Activated naive CD4-positive, alpha-beta T cell treated with anti-CD3 and anti-CD28 coated beads for 36 hours (primary cell): ENCODE measurements around the gene DLX3. TPM values are rescaled to one million over a fixed set of nuclear protein-coding genes. Genes with fewer than 3 reads are reported as not detected.

ENCODE experiments used
- CTCF ChIA-PET: fragments of 350-600 bp; sonication (Branson Sonifier 250); formaldehyde crosslinking; loops from one replicate; lab custom pipeline; 2021; ENCODE audit warnings: antibody characterized with exemption; lab: Charles Lee
- DNase-seq: peaks from one replicate; pipeline ENCODE4 v3.0.0-alpha.2; 2020
- H3K27ac Mint-ChIP-seq: one replicate; pipeline ENCODE4 v1.8.0; 2021; ENCODE audit warnings: mild to moderate bottlenecking, mixed read lengths
- H3K27me3 Mint-ChIP-seq: one replicate; pipeline ENCODE4 v1.8.0; 2021; ENCODE audit warnings: low read depth, mixed read lengths
- H3K36me3 Mint-ChIP-seq: one replicate; pipeline ENCODE4 v1.8.0; 2021; ENCODE audit warnings: low read depth, mixed read lengths
- H3K4me1 Mint-ChIP-seq: one replicate; pipeline ENCODE4 v1.8.0; 2021; ENCODE audit warnings: low read depth, mixed read lengths
- H3K4me3 Mint-ChIP-seq: one replicate; pipeline ENCODE4 v1.8.0; 2021; ENCODE audit warnings: mild to moderate bottlenecking, moderate library complexity, mixed read lengths
- H3K9me3 Mint-ChIP-seq: one replicate; pipeline ENCODE4 v1.8.0; 2021; ENCODE audit warnings: mixed read lengths
- intact Hi-C: fragments of 100-400 bp; cut with micrococcal nuclease; formaldehyde crosslinking; loops from one replicate; pipeline ENCODE4 v1.15.1; 2023
- total RNA-seq, 2 experiments: library from RNA; stranded (reverse); gene quantifications; one replicate each; pipeline ENCODE4 v1.2.3, GENCODE V29; 2021

DLX3 gene
- total RNA-seq, 2 experiments from 2014 or later, result not detected

- intact Hi-C loops, result loop anchor here (5.0 kb wide), 1 partner anchor 472 kb away; the partner anchor contains the start of gene NGFR
- Mint-ChIP-seq H3K4me3 (peak within 1 kb of the TSS; percentile 90), H3K9me3 (no peaks in the 10 kb centered on the region), H3K4me1 (peaks cover 38% of the 10 kb centered on the region), H3K36me3 (no peaks in the 10 kb centered on the region), H3K27ac (peak within 1 kb of the TSS; percentile 50), H3K27me3 (peaks cover 77% of the 10 kb centered on the region)
- peak; percentile 18 for DNase-seq
- CTCF ChIA-PET, result interaction anchor here (1.4 to 1.5 kb wide), 2 partner anchors 17 to 118 kb away, joined by 3 to 4 read pairs; no protein-coding TSS in a partner anchor
These were observed 25.8 kb downstream of the DLX3 start, which contains the start of gene DLX4 for GRCh38 chr17:49969134-49969759. DLX4 (plus strand) TSS chr17:49969190; CDS start chr17:49969469, 279 bp downstream.

GRCh38 chr17:49968405-49969133 lies 26.5 kb downstream of the DLX3 start:
- peak overlapping the region; percentile 90 for H3K4me3 Mint-ChIP-seq
- H3K4me1 Mint-ChIP-seq, result peaks cover 45% of the 10 kb centered on the region
- peak overlapping the region; percentile 50 for H3K27ac Mint-ChIP-seq
- H3K27me3 Mint-ChIP-seq, result peaks cover 78% of the 10 kb centered on the region
- peak; percentile 82 for DNase-seq
- CTCF ChIA-PET, result interaction anchor here (0.6 to 1.4 kb wide), 2 partner anchors 16 to 35 kb away, joined by 3 to 4 read pairs; no protein-coding TSS in a partner anchor
- H3K9me3 Mint-ChIP-seq, result no peaks in the 10 kb centered on the region
- H3K36me3 Mint-ChIP-seq, result no peaks in the 10 kb centered on the region
- intact Hi-C loops, result loop anchor here (5.0 kb wide), 1 partner anchor 471 kb away; the partner anchor contains the start of gene NGFR

GRCh38 chr17:49967621-49968404 lies 27.2 kb downstream of the DLX3 start:
- Mint-ChIP-seq H3K27ac (no peak overlapping the region), H3K9me3 (no peaks in the 10 kb centered on the region), H3K4me1 (peaks cover 47% of the 10 kb centered on the region), H3K36me3 (no peaks in the 10 kb centered on the region), H3K4me3 (peak overlapping the region; percentile 90), H3K27me3 (peaks cover 78% of the 10 kb centered on the region)
- no peak for DNase-seq
- intact Hi-C loops, result loop anchor here (5.0 kb wide), 1 partner anchor 471 kb away; the partner anchor contains the start of gene NGFR
- CTCF ChIA-PET, result interaction anchor here (1.1 to 1.5 kb wide), 2 partner anchors 16 to 30 kb away, joined by 7 to 11 read pairs; no protein-coding TSS in a partner anchor

GRCh38 chr17:49967205-49967604 lies 27.8 kb downstream of the DLX3 start:
- intact Hi-C loops, result loop anchor here (5.0 kb wide), 1 partner anchor 470 kb away; the partner anchor contains the start of gene NGFR
- DNase-seq, result no peak
- Mint-ChIP-seq H3K27ac (no peak overlapping the region), H3K9me3 (no peaks in the 10 kb centered on the region), H3K27me3 (peaks cover 77% of the 10 kb centered on the region), H3K4me3 (no peak overlapping the region), H3K36me3 (no peaks in the 10 kb centered on the region), H3K4me1 (peaks cover 47% of the 10 kb centered on the region)
- CTCF ChIA-PET, result interaction anchor here (0.6 to 1.5 kb wide), 5 partner anchors 15 to 539 kb away, joined by 3 to 11 read pairs (median 5); no protein-coding TSS in a partner anchor

GRCh38 chr17:49966767-49967166 lies 28.3 kb downstream of the DLX3 start:
- intact Hi-C loops, result loop anchor here (5.0 kb wide), 1 partner anchor 469 kb away; the partner anchor contains the start of gene NGFR
- CTCF ChIA-PET, result interaction anchor here (0.6 to 1.5 kb wide), 6 partner anchors 15 to 539 kb away, joined by 3 to 11 read pairs (median 6); no protein-coding TSS in a partner anchor
- Mint-ChIP-seq H3K4me3 (no peak overlapping the region), H3K9me3 (no peaks in the 10 kb centered on the region), H3K4me1 (peaks cover 43% of the 10 kb centered on the region), H3K36me3 (no peaks in the 10 kb centered on the region), H3K27ac (no peak overlapping the region), H3K27me3 (peaks cover 75% of the 10 kb centered on the region)
- no peak for DNase-seq

GRCh38 chr17:49965524-49965909 lies 29.5 kb downstream of the DLX3 start:
- Mint-ChIP-seq H3K9me3 (no peaks in the 10 kb centered on the region), H3K27me3 (peaks cover 69% of the 10 kb centered on the region), H3K27ac (no peak overlapping the region), H3K4me3 (no peak overlapping the region), H3K36me3 (no peaks in the 10 kb centered on the region), H3K4me1 (peaks cover 34% of the 10 kb centered on the region)
- CTCF ChIA-PET, result interaction anchor here (1.4 kb wide), 1 partner anchor 32 kb away, joined by 9 read pairs; no protein-coding TSS in a partner anchor
- DNase-seq, result no peak
- intact Hi-C loops, result loop anchor here (2.0 to 5.0 kb wide), 2 partner anchors 29 to 468 kb away; partner anchors contain the start of genes DLX3 and NGFR

- CTCF ChIA-PET, result interaction anchor here (1.4 kb wide), 1 partner anchor 33 kb away, joined by 9 read pairs; no protein-coding TSS in a partner anchor
- no peak overlapping the region for H3K27ac Mint-ChIP-seq
These were observed 30.1 kb downstream of the DLX3 start for GRCh38 chr17:49964769-49965523.

GRCh38 chr17:49964303-49964768 lies 30.7 kb downstream of the DLX3 start:
- Mint-ChIP-seq H3K9me3 (no peaks in the 10 kb centered on the region), H3K4me3 (peak overlapping the region; percentile 58), H3K36me3 (no peaks in the 10 kb centered on the region), H3K4me1 (peaks cover 24% of the 10 kb centered on the region), H3K27me3 (peaks cover 61% of the 10 kb centered on the region), H3K27ac (no peak overlapping the region)
- CTCF ChIA-PET, result interaction anchor here (1.0 kb wide), 1 partner anchor 12 kb away, joined by 5 read pairs; no protein-coding TSS in a partner anchor
- DNase-seq, result no peak
- intact Hi-C loops, result loop anchor here (2.0 kb wide), 1 partner anchor 30 kb away; the partner anchor contains the start of gene DLX3

More at GRCh38 chr17:49964769-49965523, 30.1 kb downstream of the DLX3 start:
- H3K9me3 Mint-ChIP-seq, result no peaks in the 10 kb centered on the region
- peaks cover 63% of the 10 kb centered on the region for H3K27me3 Mint-ChIP-seq
- H3K4me3 Mint-ChIP-seq, result peak overlapping the region; percentile 58
- H3K4me1 Mint-ChIP-seq, result peaks cover 29% of the 10 kb centered on the region
- intact Hi-C loops, result loop anchor here (2.0 to 5.0 kb wide), 2 partner anchors 30 to 468 kb away; partner anchors contain the start of genes DLX3 and NGFR
- H3K36me3 Mint-ChIP-seq, result no peaks in the 10 kb centered on the region
- DNase-seq, result peak; percentile 46

- peak overlapping the region; percentile 58 for H3K4me3 Mint-ChIP-seq
- H3K36me3 Mint-ChIP-seq, result no peaks in the 10 kb centered on the region
- H3K9me3 Mint-ChIP-seq, result no peaks in the 10 kb centered on the region
- H3K27me3 Mint-ChIP-seq, result peaks cover 60% of the 10 kb centered on the region
- intact Hi-C loops, result loop anchor here (2.0 kb wide), 1 partner anchor 31 kb away; the partner anchor contains the start of gene DLX3
- H3K4me1 Mint-ChIP-seq, result peaks cover 24% of the 10 kb centered on the region
- no peak for DNase-seq
- CTCF ChIA-PET, result interaction anchor here (1.0 to 1.7 kb wide), 2 partner anchors 11 to 13 kb away, joined by 3 to 5 read pairs; no protein-coding TSS in a partner anchor
- H3K27ac Mint-ChIP-seq, result no peak overlapping the region
These were observed 31.3 kb downstream of the DLX3 start for GRCh38 chr17:49963626-49964302.

- intact Hi-C loops, result no loop called here
- Mint-ChIP-seq H3K4me1 (peaks cover 24% of the 10 kb centered on the region), H3K27ac (no peak overlapping the region), H3K4me3 (peak overlapping the region; percentile 58), H3K36me3 (no peaks in the 10 kb centered on the region), H3K27me3 (peaks cover 60% of the 10 kb centered on the region), H3K9me3 (no peaks in the 10 kb centered on the region)
- CTCF ChIA-PET, result interaction anchor here (1.7 to 2.8 kb wide), 2 partner anchors 14 to 33 kb away, joined by 3 to 14 read pairs; no protein-coding TSS in a partner anchor
- no peak for DNase-seq
These were observed 31.8 kb downstream of the DLX3 start for GRCh38 chr17:49963309-49963625.
